OCI-LY3 (cell line): ENCODE data around the gene TFEB.

Experiments
- H2AFZ ChIP-seq: fragments of 200-600, 300-600 bp; shearing (Covaris generic); 2 replicates; pipeline ENCODE4 v1.6.0; 2014; ENCODE audit warnings: antibody characterized with exemption, low read depth, low read length
- H3K27ac ChIP-seq: fragments of 200-600, 300-600 bp; sonication (generic); 2 replicates; pipeline ENCODE4 v1.5.1; 2014; ENCODE audit warnings: mild to moderate bottlenecking, low read length, moderate library complexity, mixed read lengths
- H3K27me3 ChIP-seq: fragments of 200-600, 300-600 bp; sonication (generic); 2 replicates; pipeline ENCODE4 v1.6.1; 2014; ENCODE audit warnings: low read depth, low read length, mixed read lengths
- H3K36me3 ChIP-seq: fragments of 200-600, 300-600 bp; sonication (generic); replicated peaks from 2 replicates; pipeline ENCODE3; 2014; ENCODE audit warnings: low read depth, low read length, mixed read lengths
- H3K4me1 ChIP-seq: fragments of 300-600, 200-600 bp; sonication (generic); 2 replicates; pipeline ENCODE4 v1.6.1; 2014; ENCODE audit warnings: low read length, mixed read lengths
- H3K4me2 ChIP-seq: fragments of 200-600, 300-600 bp; sonication (generic); 2 replicates; pipeline ENCODE4 v1.6.1; 2014; ENCODE audit warnings: low read length, mixed read lengths
- H3K4me3 ChIP-seq: fragments of 300-600, 200-600 bp; sonication (generic); 2 replicates; pipeline ENCODE4 v1.5.1; 2014; ENCODE audit warnings: antibody characterized with exemption, mild to moderate bottlenecking, low read length, moderate library complexity
- H3K79me2 ChIP-seq: fragments of 300-600, 200-600 bp; shearing (Covaris generic); 2 replicates; pipeline ENCODE4 v1.6.1; 2014; ENCODE audit warnings: mild to moderate bottlenecking, low read length, mixed read lengths
- H3K9ac ChIP-seq: fragments of 300-600, 200-600 bp; shearing (Covaris generic); 2 replicates; pipeline ENCODE4 v1.6.0; 2014; ENCODE audit warnings: mild to moderate bottlenecking, low read length, moderate library complexity
- H3K9me3 ChIP-seq: fragments of 200-600, 300-600 bp; shearing (Covaris generic); 2 replicates; pipeline ENCODE4 v1.6.1; 2014; ENCODE audit warnings: low read length, mixed read lengths; ENCODE audit not compliant: insufficient read depth
- H4K20me1 ChIP-seq: fragments of 200-600, 300-600 bp; sonication (generic); 2 replicates; pipeline ENCODE4 v1.6.1; 2016; ENCODE audit warnings: low read length, mixed read lengths; ENCODE audit not compliant: insufficient read depth
- CTCF ChIP-seq: fragments of 200-600, 300-600 bp; sonication (generic); IDR thresholded peaks from 2 replicates; pipeline ENCODE4 v1.5.1; 2014; ENCODE audit warnings: antibody characterized with exemption, low read length, low read depth
- EZH2phosphoT487 ChIP-seq: fragments of 200-600 bp; shearing (Covaris generic); IDR thresholded peaks from 2 replicates; pipeline ENCODE4 v1.6.1; 2018; ENCODE audit warnings: antibody characterized with exemption, mixed run types, low read depth

Gene TFEB

GRCh38 chr6:41663568-41663967 lies 71.8 kb downstream of the TFEB start:
- Histone ChIP-seq H3K36me3 (no peaks in the 10 kb centered on the region), H3K4me1 (no peaks in the 10 kb centered on the region), H3K27ac (no peak overlapping the region), H3K4me3 (no peak overlapping the region), H3K9me3 (no peaks in the 10 kb centered on the region), H2AFZ (no peak overlapping the region), H3K9ac (no peak overlapping the region), H3K27me3 (peaks cover 47% of the 10 kb centered on the region), H4K20me1 (no peaks in the 10 kb centered on the region), H3K79me2 (no peaks in the 10 kb centered on the region), H3K4me2 (no peak overlapping the region)
- TF ChIP-seq EZH2phosphoT487 (no peak), CTCF (no peak)

DNA sequence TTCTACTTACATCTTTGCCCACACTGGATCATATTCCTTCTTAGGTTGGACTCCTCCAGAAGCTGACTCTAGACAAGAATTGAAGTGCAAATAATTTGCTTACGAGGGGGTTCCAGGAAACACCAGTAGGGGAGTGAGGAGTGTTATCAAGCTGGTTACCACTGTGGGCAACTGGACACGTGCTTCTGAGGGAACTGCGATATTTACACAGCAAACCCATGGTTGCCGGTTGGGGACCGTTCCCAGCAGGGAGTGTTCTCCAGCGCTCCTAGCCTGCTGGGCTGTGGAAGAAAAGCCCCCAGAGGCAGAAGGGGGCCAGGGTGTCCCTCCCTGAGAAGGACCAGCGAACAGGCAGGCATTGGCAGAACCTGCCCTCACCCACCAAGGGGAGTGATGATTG lies 75.5 kb downstream of the TFEB start:
- TF ChIP-seq CTCF (no peak), EZH2phosphoT487 (no peak)
- H3K27me3 ChIP-seq = peaks cover 65% of the 10 kb centered on the region
- H2AFZ ChIP-seq = no peak overlapping the region
- H3K4me2 ChIP-seq = no peak overlapping the region
- H4K20me1 ChIP-seq = no peaks in the 10 kb centered on the region
- no peaks in the 10 kb centered on the region for H3K36me3 ChIP-seq
- H3K4me1 ChIP-seq = no peaks in the 10 kb centered on the region
- H3K9me3 ChIP-seq = no peaks in the 10 kb centered on the region
- no peak overlapping the region for H3K27ac ChIP-seq
- no peak overlapping the region for H3K9ac ChIP-seq
- H3K79me2 ChIP-seq = no peaks in the 10 kb centered on the region
- no peak overlapping the region for H3K4me3 ChIP-seq

DNA sequence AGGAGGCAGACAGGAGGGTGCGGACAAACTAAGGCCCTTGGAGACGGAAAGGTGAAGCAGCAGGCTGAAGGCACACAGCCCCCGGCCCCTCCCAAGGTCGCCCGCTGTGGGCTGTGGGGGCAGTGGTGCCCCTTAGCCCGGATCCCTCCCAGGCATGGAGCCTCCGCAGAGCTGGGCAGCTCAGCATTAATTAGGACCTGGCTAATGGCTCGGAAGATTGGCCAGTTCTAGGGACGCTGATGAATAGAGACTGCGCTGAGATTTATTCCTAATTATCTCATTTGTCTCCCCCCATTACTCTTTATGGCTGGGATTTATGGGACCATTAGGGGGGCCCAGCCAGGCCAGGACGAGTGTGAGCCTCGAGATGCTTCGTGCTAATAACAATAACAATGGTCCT lies 76.8 kb downstream of the TFEB start:
- TF ChIP-seq EZH2phosphoT487 = no peak
- TF ChIP-seq CTCF = no peak
- no peak overlapping the region for H3K4me2 ChIP-seq
- no peaks in the 10 kb centered on the region for H3K9me3 ChIP-seq
- no peaks in the 10 kb centered on the region for H4K20me1 ChIP-seq
- no peaks in the 10 kb centered on the region for H3K36me3 ChIP-seq
- no peaks in the 10 kb centered on the region for H3K4me1 ChIP-seq
- no peak overlapping the region for H3K9ac ChIP-seq
- H3K27me3 ChIP-seq = peaks cover 68% of the 10 kb centered on the region
- H3K27ac ChIP-seq = no peak overlapping the region
- H3K4me3 ChIP-seq = no peak overlapping the region
- no peaks in the 10 kb centered on the region for H3K79me2 ChIP-seq
- no peak overlapping the region for H2AFZ ChIP-seq

- no peak overlapping the region for H2AFZ ChIP-seq
- no peaks in the 10 kb centered on the region for H3K4me1 ChIP-seq
- no peaks in the 10 kb centered on the region for H4K20me1 ChIP-seq
- H3K27ac ChIP-seq = no peak overlapping the region
- no peaks in the 10 kb centered on the region for H3K9me3 ChIP-seq
- H3K9ac ChIP-seq = no peak overlapping the region
- H3K4me2 ChIP-seq = no peak overlapping the region
- H3K79me2 ChIP-seq = no peaks in the 10 kb centered on the region
- peaks cover 62% of the 10 kb centered on the region for H3K27me3 ChIP-seq
- H3K36me3 ChIP-seq = no peaks in the 10 kb centered on the region
- TF ChIP-seq EZH2phosphoT487 = no peak
- TF ChIP-seq CTCF = no peak
- no peak overlapping the region for H3K4me3 ChIP-seq
These were observed 78.0 kb downstream of the TFEB start for GRCh38 chr6:41657131-41658094.
